Heart left ventricle (tissue), 13 donors: ENCODE results near the gene ADGRV1.

Experiments used
- POLR2A ChIP-seq, 2 donors: fragments of 450-650 bp; IDR thresholded peaks; one replicate each; pipeline ENCODE4 v1.6.1; 2017; ENCODE audit warnings: antibody characterized with exemption in 2 of 2, mild to moderate bottlenecking in 2 of 2, moderate library complexity in 2 of 2
- TF ChIP-seq, protein P1 (sequence below), 12 donors: fragments of 200-600 bp; sonication (generic) in 4 of 12; IDR thresholded peaks; one replicate each; pipeline versions ENCODE4 v1.5.0 to v1.8.0; 2018 to 2022; ENCODE audit warnings: antibody characterized with exemption in 12 of 12, mild to moderate bottlenecking in 5 of 12
- donor health status: ischemic (EF 13 %, LVEDD 7.1; RV severe dilation, severe dysfunction).
- donor health status: DM: no; HTN: yes; CAD: no.
- donor health status: DM: no; HTN: no; CAD: no.
- donor health status: ischemic (EF 25% LVEDD 6.9; RV normal size, moderate dysfunction).
- donor health status: ischemic (EF 25% LVEDD 5.7; RV mildly dilated, moderate dysfunction).
- donor health status: ischemic (EF 35%, LVEDD 5.7; RV mildly dilated, moderate dysfunction).
- donor health status: nonischemic (EF 11% LVEDD 7.7; RV severe dilation, severe dysfunction).
- donor health status: DM: yes; HTN: yes; CAD: no.
- donor health status: PGD.
- donor health status: ischemic (EF 29% LVEDD 5.4; RV normal size, mild dysfunction).
- donor health status: nonischemic (EF 23%, LVEDD 6.1; RV moderate dilation, normal function).

DNA sequence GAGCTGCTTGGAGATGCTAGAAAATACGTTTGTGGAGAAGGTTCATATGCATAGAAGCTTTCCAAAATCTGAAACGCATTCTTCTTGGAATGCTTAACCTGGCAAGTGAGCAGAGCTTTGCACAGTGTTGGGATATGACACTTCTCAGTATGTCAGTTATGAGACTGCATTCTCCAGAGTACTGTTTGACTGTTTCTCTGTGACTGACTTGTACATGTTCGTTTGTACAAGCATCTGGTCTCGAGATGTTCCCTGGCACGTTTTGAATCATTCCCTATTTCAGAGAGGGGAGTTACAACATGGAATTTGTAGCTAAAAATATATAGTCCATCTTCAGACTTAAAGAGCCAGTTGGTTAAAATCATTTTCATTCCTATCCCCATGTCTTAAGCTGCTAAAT is 552.1 kb downstream of the ADGRV1 start:
- TF ChIP-seq, protein P1, sequence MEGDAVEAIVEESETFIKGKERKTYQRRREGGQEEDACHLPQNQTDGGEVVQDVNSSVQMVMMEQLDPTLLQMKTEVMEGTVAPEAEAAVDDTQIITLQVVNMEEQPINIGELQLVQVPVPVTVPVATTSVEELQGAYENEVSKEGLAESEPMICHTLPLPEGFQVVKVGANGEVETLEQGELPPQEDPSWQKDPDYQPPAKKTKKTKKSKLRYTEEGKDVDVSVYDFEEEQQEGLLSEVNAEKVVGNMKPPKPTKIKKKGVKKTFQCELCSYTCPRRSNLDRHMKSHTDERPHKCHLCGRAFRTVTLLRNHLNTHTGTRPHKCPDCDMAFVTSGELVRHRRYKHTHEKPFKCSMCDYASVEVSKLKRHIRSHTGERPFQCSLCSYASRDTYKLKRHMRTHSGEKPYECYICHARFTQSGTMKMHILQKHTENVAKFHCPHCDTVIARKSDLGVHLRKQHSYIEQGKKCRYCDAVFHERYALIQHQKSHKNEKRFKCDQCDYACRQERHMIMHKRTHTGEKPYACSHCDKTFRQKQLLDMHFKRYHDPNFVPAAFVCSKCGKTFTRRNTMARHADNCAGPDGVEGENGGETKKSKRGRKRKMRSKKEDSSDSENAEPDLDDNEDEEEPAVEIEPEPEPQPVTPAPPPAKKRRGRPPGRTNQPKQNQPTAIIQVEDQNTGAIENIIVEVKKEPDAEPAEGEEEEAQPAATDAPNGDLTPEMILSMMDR (IDR thresholded peaks at IDR 0.05): no peak
- TF ChIP-seq POLR2A (IDR thresholded peaks at IDR 0.05): no peak
